IMR-90 (cell line): ENCODE data around the gene DSCAML1. TPM values are rescaled to one million over a fixed set of nuclear protein-coding genes. Genes with fewer than 3 reads are reported as not detected.

Source experiments
- ATAC-seq: fragments of 200-7000 bp; cut with Tn5 transposase; 2 replicates; pipeline ENCODE4 v1.9.1; 2020; ENCODE audit warnings: low read depth, mild to moderate bottlenecking, moderate library complexity
- BruUV-seq: library from RNA; stranded (reverse); fragments of 400-500 nt; replicated peaks from 2 replicates; lab custom pipeline; 2021; lab: Mats Ljungman, UMichigan
- CTCF ChIA-PET: fragments of 300-600 bp; formaldehyde crosslinking; extraction: SDS; loops from one replicate; lab custom pipeline; 2021; ENCODE audit warnings: antibody characterized with exemption; lab: Yijun Ruan, JAX
- POLR2A ChIA-PET: fragments of 300-600 bp; sonication (Branson Sonifier 250); formaldehyde crosslinking; loops from one replicate; lab custom pipeline; 2022; ENCODE audit warnings: antibody characterized with exemption; ENCODE audit not compliant: unreplicated experiment; lab: Charles Lee
- DNase-seq: peaks from one replicate; pipeline ENCODE4 v3.0.0; 2013
- H2AFZ ChIP-seq: replicated peaks from 2 replicates; pipeline ENCODE3; 2013; ENCODE audit warnings: low read length, mild to moderate bottlenecking; ENCODE audit not compliant: poor library complexity
- H2AK5ac ChIP-seq: 2 replicates; pipeline ENCODE4 v1.6.1; 2013; ENCODE audit warnings: low read depth, low read length, inconsistent platforms
- H2AK9ac ChIP-seq: replicated peaks from 2 replicates; pipeline ENCODE3; 2013; ENCODE audit warnings: mild to moderate bottlenecking, low read depth, low read length, moderate library complexity; ENCODE audit not compliant: poor library complexity
- H2BK120ac ChIP-seq: 2 replicates; pipeline ENCODE4 v1.6.1; 2013; ENCODE audit warnings: low read depth, low read length, inconsistent platforms
- H2BK15ac ChIP-seq: 3 replicates; pipeline ENCODE4 v1.6.1; 2013; ENCODE audit warnings: low read depth, low read length, inconsistent platforms
- H2BK20ac ChIP-seq: 2 replicates; pipeline ENCODE4 v1.6.1; 2013; ENCODE audit warnings: low read depth, mild to moderate bottlenecking, inconsistent platforms, low read length, moderate library complexity
- H2BK5ac ChIP-seq: 2 replicates; pipeline ENCODE4 v1.6.1; 2013; ENCODE audit warnings: mild to moderate bottlenecking, low read depth, low read length, inconsistent platforms; ENCODE audit not compliant: poor library complexity, severe bottlenecking
- H3K14ac ChIP-seq: replicated peaks from 2 replicates; pipeline ENCODE4 v1.6.1; 2013; ENCODE audit warnings: low read depth, low read length, inconsistent platforms
- H3K18ac ChIP-seq: 2 replicates; pipeline ENCODE4 v1.6.1; 2013; ENCODE audit warnings: low read depth, low read length, control low read depth
- H3K23ac ChIP-seq: 2 replicates; pipeline ENCODE4 v1.6.1; 2013; ENCODE audit warnings: low read depth, low read length, inconsistent platforms
- H3K27ac ChIP-seq: 2 replicates; pipeline ENCODE4 v1.5.1; 2013; ENCODE audit warnings: mild to moderate bottlenecking, control low read depth, low read length; ENCODE audit not compliant: insufficient read depth
- H3K27me3 ChIP-seq: 2 replicates; pipeline ENCODE4 v1.6.1; 2013; ENCODE audit warnings: low read length; ENCODE audit not compliant: control insufficient read depth, insufficient read depth
- H3K36me3 ChIP-seq: 2 replicates; pipeline ENCODE4 v1.6.1; 2013; ENCODE audit warnings: low read length, mixed read lengths; ENCODE audit not compliant: control insufficient read depth, insufficient read depth
- H3K4ac ChIP-seq: 2 replicates; pipeline ENCODE4 v1.6.1; 2013; ENCODE audit warnings: low read depth, low read length, inconsistent platforms
- H3K4me1 ChIP-seq: 2 replicates; pipeline ENCODE4 v1.6.1; 2013; ENCODE audit warnings: low read length, mixed read lengths; ENCODE audit not compliant: control insufficient read depth, insufficient read depth
- H3K4me2 ChIP-seq: 2 replicates; pipeline ENCODE4 v1.6.1; 2013; ENCODE audit warnings: low read depth, mild to moderate bottlenecking, control low read depth, low read length, moderate library complexity
- H3K4me3 ChIP-seq: 2 replicates; pipeline ENCODE4 v1.5.1; 2013; ENCODE audit warnings: low read depth, mild to moderate bottlenecking, control low read depth, low read length, moderate library complexity; ENCODE audit not compliant: insufficient read depth
- H3K56ac ChIP-seq: 2 replicates; pipeline ENCODE4 v1.6.1; 2013; ENCODE audit warnings: low read length, inconsistent platforms; ENCODE audit not compliant: insufficient read depth; ENCODE audit errors: extremely low read depth
- H3K79me1 ChIP-seq, 2 experiments: 2 replicates each; pipeline ENCODE4 v1.6.1; 2013; ENCODE audit warnings: low read length in 2 of 2, inconsistent platforms in 1 of 2, low read depth in 1 of 2
- H3K9ac ChIP-seq: 2 replicates; pipeline ENCODE4 v1.6.1; 2013; ENCODE audit warnings: low read depth, low read length, control low read depth
- H3K9me1 ChIP-seq: 2 replicates; pipeline ENCODE4 v1.6.1; 2013; ENCODE audit warnings: low read length, inconsistent platforms; ENCODE audit not compliant: insufficient read depth
- H3K9me3 ChIP-seq: 2 replicates; pipeline ENCODE4 v1.6.1; 2013; ENCODE audit warnings: low read length; ENCODE audit not compliant: control insufficient read depth, insufficient read depth
- H4K20me1 ChIP-seq: 2 replicates; pipeline ENCODE4 v1.6.1; 2013; ENCODE audit warnings: low read length, inconsistent platforms; ENCODE audit not compliant: insufficient read depth
- H4K5ac ChIP-seq: 2 replicates; pipeline ENCODE4 v1.6.1; 2013; ENCODE audit warnings: mild to moderate bottlenecking, low read depth, low read length, control low read depth
- H4K8ac ChIP-seq, 2 experiments: 2 replicates each; pipeline ENCODE4 v1.6.1; 2013; ENCODE audit warnings: low read depth in 2 of 2, low read length in 2 of 2, control low read depth in 1 of 2, inconsistent platforms in 1 of 2
- H4K91ac ChIP-seq: 2 replicates; pipeline ENCODE4 v1.6.1; 2013; ENCODE audit warnings: low read depth, low read length, inconsistent platforms; ENCODE audit not compliant: insufficient read depth
- BHLHE40 ChIP-seq: fragments of 150-350 bp; IDR thresholded peaks from 2 replicates; pipeline ENCODE4 v1.6.1; 2016; ENCODE audit warnings: mild to moderate bottlenecking, low read depth, low read length
- CEBPB ChIP-seq: IDR thresholded peaks from 2 replicates; pipeline ENCODE4 v1.6.1; 2012; ENCODE audit warnings: low read depth, low read length, improper control_type of control experiment
- CHD1 ChIP-seq: IDR thresholded peaks from 2 replicates; pipeline ENCODE4 v1.6.1; 2012; ENCODE audit warnings: low read depth, low read length, improper control_type of control experiment
- CTCF ChIP-seq: conservative IDR thresholded peaks from 2 replicates; pipeline ENCODE4 v1.5.1; 2012; ENCODE audit warnings: mild to moderate bottlenecking, low read depth, low read length, improper control_type of control experiment
- ELK1 ChIP-seq: fragments of 150-350 bp; IDR thresholded peaks from 2 replicates; pipeline ENCODE4 v1.6.1; 2016; ENCODE audit warnings: low read depth, mild to moderate bottlenecking, low read length, moderate library complexity, borderline replicate concordance
- FOS ChIP-seq: fragments of 150-350 bp; IDR thresholded peaks from 2 replicates; pipeline ENCODE4 v1.6.1; 2016; ENCODE audit warnings: low read depth, low read length
- MAFK ChIP-seq: IDR thresholded peaks from 2 replicates; pipeline ENCODE4 v1.6.1; 2012; ENCODE audit warnings: low read depth, low read length, improper control_type of control experiment
- MAZ ChIP-seq: IDR thresholded peaks from 2 replicates; pipeline ENCODE4 v1.6.1; 2012; ENCODE audit warnings: low read depth, mild to moderate bottlenecking, low read length, improper control_type of control experiment, moderate library complexity, borderline replicate concordance
- MXI1 ChIP-seq: IDR thresholded peaks from 2 replicates; pipeline ENCODE4 v1.6.1; 2012; ENCODE audit warnings: low read depth, mild to moderate bottlenecking, low read length, moderate library complexity, borderline replicate concordance
- NFE2L2 ChIP-seq: fragments of 150-350 bp; IDR thresholded peaks from 2 replicates; pipeline ENCODE4 v1.6.1; 2016; ENCODE audit warnings: low read depth, mild to moderate bottlenecking, low read length
- POLR2A ChIP-seq: IDR thresholded peaks from 2 replicates; pipeline ENCODE4 v1.6.1; 2012; ENCODE audit warnings: mild to moderate bottlenecking, low read depth, low read length
- RAD21 ChIP-seq: IDR thresholded peaks from 2 replicates; pipeline ENCODE4 v1.6.1; 2012; ENCODE audit warnings: low read length, improper control_type of control experiment
- RCOR1 ChIP-seq: IDR thresholded peaks from 2 replicates; pipeline ENCODE4 v1.6.1; 2012; ENCODE audit warnings: mild to moderate bottlenecking, low read length, improper control_type of control experiment; ENCODE audit not compliant: insufficient replicate concordance
- RFX5 ChIP-seq: IDR thresholded peaks from 2 replicates; pipeline ENCODE4 v1.8.0; 2012; ENCODE audit warnings: low read depth, mild to moderate bottlenecking, low read length, moderate library complexity
- SMC3 ChIP-seq: fragments of 150-350 bp; IDR thresholded peaks from 2 replicates; pipeline ENCODE4 v1.6.1; 2016; ENCODE audit warnings: low read depth, mild to moderate bottlenecking, antibody characterized with exemption, low read length, moderate library complexity
- USF2 ChIP-seq: fragments of 150-350 bp; IDR thresholded peaks from 2 replicates; pipeline ENCODE4 v1.6.1; 2017; ENCODE audit warnings: mild to moderate bottlenecking, antibody characterized with exemption, low read length, low read depth
- WGBS, 2 experiments: methylation state at CpG; one replicate each; pipeline versions ENCODE4 v1.1.5 to v1.1.7; 2013; ENCODE audit warnings: missing lambda C conversion rate in 2 of 2; ENCODE audit not compliant: insufficient read length in 1 of 2; ENCODE audit errors: extremely low coverage in 2 of 2; 5-methylcytosine and 5-hydroxymethylcytosine counted together
- dilution Hi-C: fragments of 300-500 bp; cut with HindIII; formaldehyde crosslinking; loops from one replicate; pipeline ENCODE4 v1.14.3; 2018; ENCODE audit warnings: low sequenced_read_pairs; ENCODE audit not compliant: unreplicated experiment
- in situ Hi-C: fragments of 300-500 bp; cut with MboI; formaldehyde crosslinking; loops from 3 replicates; pipeline ENCODE4 v1.14.3; 2019; ENCODE audit warnings: low sequenced_read_pairs, inconsistent platforms, mixed read lengths
- intact Hi-C: fragments of 100-400 bp; cut with micrococcal nuclease; formaldehyde crosslinking; loops from 2 replicates; pipeline ENCODE4 v1.10.0; 2022
- polyA plus RNA-seq, 3 experiments: library from polyadenylated mRNA; depleted of rRNA; stranded (reverse); fragments of >200 nt; gene quantifications; 2 replicates each; pipeline ENCODE4 v1.2.3, GENCODE V29; 2012; ENCODE audit warnings: low replicate concordance in 1 of 3
- total RNA-seq: library from RNA; depleted of rRNA; stranded (reverse); fragments of >200 nt; gene quantifications from 2 replicates; pipeline ENCODE4 v1.2.3, GENCODE V29; 2012

DSCAML1 gene
- total and polyA plus RNA-seq, 2 of the 4 experiments (the other 2 are of a cell fraction) = not detected

GRCh38 chr11:117696540-117696939 is 100.5 kb downstream of the DSCAML1 start:
- Histone ChIP-seq H3K79me1 (no peaks in the 10 kb centered on the region), H4K91ac (no peak overlapping the region), H3K27ac (no peak overlapping the region), H2AFZ (no peak overlapping the region), H3K9ac (no peak overlapping the region), H2BK5ac (no peak overlapping the region), H3K4me1 (no peaks in the 10 kb centered on the region), H3K4me2 (no peak overlapping the region), H3K4ac (no peak overlapping the region), H3K14ac (no peak overlapping the region), H3K4me3 (no peak overlapping the region), H2BK20ac (no peak overlapping the region), H4K20me1 (no peaks in the 10 kb centered on the region), H3K23ac (no peak overlapping the region), H3K36me3 (no peaks in the 10 kb centered on the region), H3K9me3 (no peaks in the 10 kb centered on the region), H2AK5ac (no peak overlapping the region), H3K27me3 (peaks cover 15% of the 10 kb centered on the region), H2BK120ac (no peak overlapping the region), H3K56ac (no peak overlapping the region), H4K8ac (no peak overlapping the region), H3K18ac (no peak overlapping the region), H2AK9ac (no peak overlapping the region), H4K5ac (no peak overlapping the region), H2BK15ac (no peak overlapping the region), H3K9me1 (no peaks in the 10 kb centered on the region)
- DNase-seq = no peak
- dilution Hi-C loops (no loop called here), intact Hi-C loops (no loop called here), in situ Hi-C loops (no loop called here)
- BruUV-seq = no TSS peak
- 8% methylated on average over 2 of the region's 5 CpGs; no CpG with 5 or more reads in 1 of the 2 experiments for WGBS, 2 experiments
- ChIA-PET CTCF (no interaction called here), POLR2A (no interaction called here)
- TF ChIP-seq BHLHE40 = no peak
- no peak for TF ChIP-seq RAD21
- TF ChIP-seq CHD1 = no peak
- TF ChIP-seq MAZ = no peak
- TF ChIP-seq MAFK = no peak
- TF ChIP-seq POLR2A = no peak
- TF ChIP-seq CTCF = no peak
- no peak for TF ChIP-seq FOS
- TF ChIP-seq MXI1 = no peak
- TF ChIP-seq RCOR1 = no peak
- TF ChIP-seq NFE2L2 = no peak
- no peak for TF ChIP-seq RFX5
- no peak for TF ChIP-seq SMC3
- no peak for TF ChIP-seq ELK1
- TF ChIP-seq CEBPB = no peak
- TF ChIP-seq USF2 = no peak
- ATAC-seq = no peak
